GM12891 (cell line): ENCODE measurements around the gene BMX.

ENCODE experiments used
- DNase-seq: peaks from one replicate; pipeline ENCODE4 v3.0.0; 2011; ENCODE audit warnings: low spot score; ENCODE audit not compliant: insufficient read length
- FAIRE-seq: peaks from 2 replicates; lab custom pipeline; 2011; peaks lifted over from hg19 to GRCh38; lab: Jason Lieb, UNC
- PAX5 ChIP-seq: IDR thresholded peaks from 2 replicates; pipeline ENCODE4 v1.6.1; 2011; ENCODE audit warnings: low read length, moderate library complexity, mild to moderate bottlenecking; ENCODE audit not compliant: insufficient read depth, severe bottlenecking
- POLR2A ChIP-seq: IDR thresholded peaks from 2 replicates; pipeline ENCODE4 v1.6.1; 2011; ENCODE audit warnings: low read depth, low read length, control low read depth
- POLR2AphosphoS5 ChIP-seq: IDR thresholded peaks from 2 replicates; pipeline ENCODE4 v1.6.1; 2011; ENCODE audit warnings: low read depth, low read length, control low read depth
- POU2F2 ChIP-seq: IDR thresholded peaks from 2 replicates; pipeline ENCODE4 v1.6.1; 2011; ENCODE audit warnings: low read depth, mild to moderate bottlenecking, control low read depth, low read length, moderate library complexity
- SPI1 ChIP-seq: IDR thresholded peaks from 2 replicates; pipeline ENCODE4 v1.6.1; 2011; ENCODE audit warnings: low read depth, low read length, control low read depth
- TAF1 ChIP-seq: IDR thresholded peaks from 2 replicates; pipeline ENCODE4 v1.6.1; 2011; ENCODE audit warnings: low read depth, low read length, control low read depth

BMX gene

GRCh38 chrX:15598026-15598425, 97.4 kb downstream of the BMX start:
- FAIRE-seq: peak; percentile 57
- DNase-seq: no peak
- no peak for TF ChIP-seq POLR2AphosphoS5
- TF ChIP-seq TAF1: no peak
- no peak for TF ChIP-seq PAX5
- no peak for TF ChIP-seq SPI1
- TF ChIP-seq POU2F2: no peak
- no peak for TF ChIP-seq POLR2A

DNA sequence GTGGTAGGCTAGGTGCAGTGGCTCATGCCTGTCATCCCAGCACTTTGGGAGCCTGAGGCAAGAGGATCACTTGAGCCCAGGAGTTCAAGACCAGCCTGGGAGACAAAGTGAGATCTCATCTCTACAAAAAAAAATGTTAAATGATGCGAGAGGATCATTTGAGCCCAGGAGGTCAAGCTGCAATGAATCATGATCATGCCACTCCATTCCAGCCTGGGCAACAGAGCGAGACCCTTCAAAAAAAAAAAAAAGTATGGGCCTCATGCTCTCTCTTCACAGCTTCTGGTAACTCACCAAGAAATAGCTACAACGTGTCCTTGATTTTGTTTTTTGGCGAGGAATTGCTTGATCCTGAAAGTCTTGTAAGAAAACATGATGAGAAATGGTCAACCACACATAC, 98.9 kb downstream of the BMX start:
- TF ChIP-seq SPI1 (no peak), PAX5 (no peak), POLR2A (no peak), TAF1 (no peak), POLR2AphosphoS5 (no peak), POU2F2 (no peak)
- FAIRE-seq (no peak), DNase-seq (no peak)

- FAIRE-seq (no peak), DNase-seq (no peak)
- TF ChIP-seq POLR2AphosphoS5 (no peak), POU2F2 (no peak), PAX5 (no peak), SPI1 (no peak), TAF1 (no peak), POLR2A (no peak)
Observed at GRCh38 chrX:15600049-15600448, 99.4 kb downstream of the BMX start.

- TF ChIP-seq SPI1: no peak
- TF ChIP-seq POU2F2: no peak
- no peak for TF ChIP-seq PAX5
- no peak for TF ChIP-seq POLR2AphosphoS5
- no peak for TF ChIP-seq TAF1
- TF ChIP-seq POLR2A: no peak
- no peak for DNase-seq
- FAIRE-seq: no peak
Observed at GRCh38 chrX:15600745-15601144, 100.1 kb downstream of the BMX start, which contains the start of gene ACE2. Gene ACE2 (minus strand): TSS chrX:15600960. CDS start chrX:15600911, 49 bp downstream.

DNA sequence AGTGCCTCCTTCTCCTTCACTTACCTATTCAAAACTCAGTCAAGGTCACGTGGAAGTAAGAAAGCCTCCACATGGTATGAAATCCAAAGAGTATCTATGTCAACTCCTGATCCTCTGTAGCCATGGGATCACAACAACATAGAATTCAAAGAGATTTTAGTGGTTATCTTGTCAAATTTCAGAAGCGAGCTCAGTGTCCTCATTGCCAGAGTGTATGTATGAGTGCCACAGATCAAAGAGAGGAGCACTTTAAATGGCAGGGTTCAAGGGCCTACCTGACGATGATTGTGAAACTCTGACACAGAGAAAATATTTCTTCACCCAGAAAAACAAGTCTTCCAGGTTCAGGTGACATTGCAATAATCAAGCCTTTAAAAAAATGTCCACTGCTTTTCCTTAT, 101.3 kb downstream of the BMX start:
- FAIRE-seq (no peak), DNase-seq (no peak)
- TF ChIP-seq POLR2A (no peak), PAX5 (no peak), TAF1 (no peak), POLR2AphosphoS5 (no peak), SPI1 (no peak), POU2F2 (no peak)

DNA sequence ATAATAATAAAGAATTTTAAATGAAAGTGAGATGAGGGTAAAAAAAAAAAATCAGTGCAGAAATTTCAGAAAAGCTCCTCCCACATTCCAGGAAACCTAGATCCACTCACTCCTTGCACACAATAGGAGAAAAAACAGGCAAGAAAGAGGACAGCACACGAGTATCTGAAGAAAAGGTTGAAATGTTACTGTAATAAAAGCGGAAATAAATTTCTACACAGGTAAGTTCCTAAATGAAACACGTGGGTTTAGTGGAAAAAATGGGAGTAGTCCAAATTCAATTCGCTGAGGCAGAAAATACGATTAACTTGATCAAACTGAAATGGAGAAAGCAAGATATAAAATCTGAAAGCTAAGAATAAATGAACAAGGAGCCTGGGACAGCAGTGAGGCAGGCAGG, 102.2 kb downstream of the BMX start:
- TF ChIP-seq TAF1 (no peak), POLR2AphosphoS5 (no peak), PAX5 (no peak), POU2F2 (no peak), SPI1 (no peak), POLR2A (no peak)
- FAIRE-seq (no peak), DNase-seq (no peak)

- no peak for TF ChIP-seq SPI1
- no peak for TF ChIP-seq TAF1
- no peak for TF ChIP-seq POU2F2
- TF ChIP-seq PAX5: no peak
- no peak for TF ChIP-seq POLR2A
- no peak for TF ChIP-seq POLR2AphosphoS5
- FAIRE-seq (no peak), DNase-seq (no peak)
Observed at GRCh38 chrX:15605226-15605625, 104.6 kb downstream of the BMX start.
